Ishikawa (cell line): Measurements from ENCODE around the gene YY2.

Experiments
- CEBPB ChIP-seq: IDR thresholded peaks from 2 replicates; pipeline ENCODE4 v1.6.1; 2012
- CREB1 ChIP-seq: IDR thresholded peaks from 2 replicates; pipeline ENCODE4 v1.6.1; 2012; ENCODE audit warnings: low read depth
- EGR1 ChIP-seq: IDR thresholded peaks from 2 replicates; pipeline ENCODE4 v1.6.1; 2012
- EP300 ChIP-seq: IDR thresholded peaks from 2 replicates; pipeline ENCODE4 v1.6.1; 2012; ENCODE audit warnings: borderline replicate concordance
- FOXM1 ChIP-seq: IDR thresholded peaks from 2 replicates; pipeline ENCODE4 v1.6.1; 2012; ENCODE audit warnings: low read depth, borderline replicate concordance
- MAX ChIP-seq: IDR thresholded peaks from 2 replicates; pipeline ENCODE4 v1.6.1; 2012
- NFIC ChIP-seq: IDR thresholded peaks from 2 replicates; pipeline ENCODE4 v1.6.1; 2012
- RAD21 ChIP-seq: IDR thresholded peaks from 2 replicates; pipeline ENCODE4 v1.6.1; 2012; ENCODE audit warnings: low read depth
- REST ChIP-seq: IDR thresholded peaks from 2 replicates; pipeline ENCODE4 v1.6.1; 2012; ENCODE audit warnings: low read depth, mild to moderate bottlenecking
- TAF1 ChIP-seq: IDR thresholded peaks from 2 replicates; pipeline ENCODE4 v1.6.1; 2012; ENCODE audit warnings: low read depth, mild to moderate bottlenecking
- TCF12 ChIP-seq: IDR thresholded peaks from 2 replicates; pipeline ENCODE4 v1.6.1; 2012; ENCODE audit warnings: low read depth
- TEAD4 ChIP-seq: IDR thresholded peaks from 2 replicates; pipeline ENCODE4 v1.6.1; 2012
- USF1 ChIP-seq: IDR thresholded peaks from 2 replicates; pipeline ENCODE4 v1.6.1; 2012
- YY1 ChIP-seq: IDR thresholded peaks from 2 replicates; pipeline ENCODE4 v1.6.1; 2012; ENCODE audit warnings: low read depth
- ZBTB7A ChIP-seq: IDR thresholded peaks from 2 replicates; pipeline ENCODE4 v1.6.1; 2012; ENCODE audit warnings: low read depth

Gene YY2

GRCh38 chrX:21821875-21822274, 33.9 kb upstream of the YY2 start:
- TF ChIP-seq MAX (no peak), EGR1 (no peak), FOXM1 (no peak), TCF12 (no peak), RAD21 (no peak), ZBTB7A (no peak), CEBPB (no peak), TAF1 (no peak), CREB1 (no peak), EP300 (no peak), USF1 (no peak)

GRCh38 chrX:21831496-21831895, 24.3 kb upstream of the YY2 start:
- TF ChIP-seq REST (no peak), TAF1 (no peak), NFIC (no peak), TEAD4 (no peak), CEBPB (no peak), RAD21 (no peak), TCF12 (no peak), MAX (no peak), EP300 (no peak), USF1 (no peak), CREB1 (no peak), YY1 (no peak)

GRCh38 chrX:21837056-21837455, 18.7 kb upstream of the YY2 start:
- TF ChIP-seq ZBTB7A: no peak

- TF ChIP-seq REST (no peak), TAF1 (no peak), EP300 (no peak), MAX (no peak), EGR1 (no peak)
Observed at GRCh38 chrX:21838937-21839333, 16.9 kb upstream of the YY2 start.

- TF ChIP-seq FOXM1 (no peak), USF1 (peak; percentile 56), NFIC (no peak), TAF1 (peak; percentile 100), CEBPB (no peak), EP300 (no peak), MAX (peak; percentile 63), TEAD4 (0 out of 2 replicates have a peak, but pooled peaks have one; percentile 24), REST (no peak), ZBTB7A (no peak), TCF12 (peak; percentile 49; the same call in 1 of the 2 replicates), CREB1 (no peak), YY1 (peak; percentile 63), EGR1 (no peak), RAD21 (peak; percentile 40)
Observed at GRCh38 chrX:21839334-21840192, 16.2 kb upstream of the YY2 start, which contains the start of gene MBTPS2. Gene MBTPS2 (plus strand): TSS chrX:21839617. CDS start chrX:21839735, 118 bp downstream.
